NCI-H1436 treated with DMSO at 0.1 percent for 48 hours (cell line): ENCODE data around the gene ZSCAN30.

Experiments
- DNase-seq: peaks from one replicate; lab custom pipeline; 2025; lab: John Stamatoyannopoulos, UW

Gene ZSCAN30

DNA sequence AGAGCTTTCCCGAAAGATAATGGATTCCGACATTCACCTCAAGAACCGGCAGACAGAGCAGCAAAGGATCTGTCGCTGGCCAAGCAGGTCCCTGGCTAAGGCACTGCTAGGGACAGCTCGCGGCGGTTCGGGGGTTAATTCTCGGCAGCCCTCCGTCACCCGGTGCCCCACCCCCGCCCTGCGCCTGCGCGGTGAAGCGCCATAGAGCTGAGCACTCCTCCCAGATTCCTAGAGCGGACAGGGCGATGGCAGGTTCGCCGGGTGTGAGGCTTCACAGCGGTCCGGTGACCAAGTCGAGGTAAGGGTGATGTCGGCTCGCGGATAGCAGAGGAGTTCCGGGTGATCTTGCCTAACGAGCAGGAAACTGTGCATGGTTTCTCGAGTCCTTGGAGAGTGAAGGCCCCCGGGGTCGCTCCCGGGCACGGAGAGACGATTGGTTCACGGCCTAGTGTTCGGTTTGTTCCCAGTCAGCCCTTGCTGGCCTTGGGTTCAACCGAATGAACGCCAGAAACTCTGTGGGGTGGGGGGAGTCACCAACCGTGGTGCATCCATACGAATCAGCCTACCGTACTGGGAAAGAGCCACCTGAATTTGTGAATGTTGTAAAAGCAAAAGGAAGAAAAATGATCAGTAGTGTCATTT lies at the start of gene ZSCAN30:
Gene ZSCAN30 (minus strand): TSS at position 136 of the 642 bp plus-strand sequence. CDS start 25,877 bp downstream, outside the sequence.
- DNase-seq, result peak; percentile 75

- DNase-seq, result no peak
These were observed 47.3 kb upstream of the ZSCAN30 start for GRCh38 chr18:35337286-35337685.

DNA sequence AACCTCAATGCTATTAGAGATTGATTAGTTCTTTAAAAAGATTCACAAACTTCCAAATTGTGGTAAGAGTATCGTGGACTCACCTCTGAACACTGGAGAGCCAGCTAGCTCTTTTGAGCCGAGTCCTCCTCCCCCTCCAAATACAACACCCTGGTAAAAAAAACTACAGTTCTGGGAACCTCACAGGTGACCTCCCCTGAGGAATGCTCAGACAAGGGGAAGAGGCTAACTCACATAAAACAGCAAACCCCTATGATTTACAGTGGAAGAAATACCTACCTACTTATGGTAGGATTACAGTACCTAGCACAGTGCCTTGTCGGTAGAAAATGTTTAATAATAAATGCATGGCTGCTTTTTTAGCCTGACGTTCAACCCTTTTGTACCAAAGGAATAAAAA lies 45.8 kb upstream of the ZSCAN30 start:
- no peak for DNase-seq

DNA sequence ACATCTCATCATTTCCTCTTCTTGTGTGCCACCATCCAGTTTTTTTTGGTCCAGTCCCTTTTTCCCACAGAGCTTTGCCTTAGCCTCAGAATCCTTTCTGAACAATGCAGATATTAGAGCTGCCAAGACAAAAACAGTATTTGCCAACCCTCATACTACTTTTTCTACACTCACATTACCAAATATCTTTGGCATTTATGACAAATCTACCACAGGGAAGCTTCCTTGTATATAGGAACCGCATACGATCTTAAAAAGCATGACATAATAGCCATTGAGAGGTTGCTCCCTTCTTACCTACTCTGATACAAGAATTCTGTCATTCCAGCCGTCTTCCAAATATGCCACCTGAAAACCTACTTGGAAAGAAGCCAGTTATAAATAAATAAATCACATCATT lies 44.8 kb upstream of the ZSCAN30 start:
- DNase-seq, result no peak

DNA sequence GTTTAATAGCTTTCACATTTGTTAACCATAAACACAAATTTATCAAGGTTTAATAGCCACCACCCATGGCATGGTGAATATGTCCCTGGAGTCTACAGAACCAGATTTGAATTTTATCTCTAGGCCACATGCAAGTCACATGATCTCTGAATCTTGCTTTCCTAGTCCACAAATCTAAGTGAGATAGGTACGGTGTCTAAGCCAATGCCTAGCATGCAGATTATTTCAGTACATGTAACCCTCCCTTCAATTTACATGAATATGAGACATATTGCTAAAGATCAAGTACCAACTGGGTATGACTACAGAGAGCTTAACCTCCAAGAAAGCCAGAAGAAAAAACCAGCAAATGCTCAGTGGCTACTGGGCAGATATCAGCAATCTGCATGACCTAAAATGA lies 44.2 kb upstream of the ZSCAN30 start:
- DNase-seq, result no peak

- DNase-seq, result no peak
These were observed 41.5 kb upstream of the ZSCAN30 start for GRCh38 chr18:35331367-35332087.

DNA sequence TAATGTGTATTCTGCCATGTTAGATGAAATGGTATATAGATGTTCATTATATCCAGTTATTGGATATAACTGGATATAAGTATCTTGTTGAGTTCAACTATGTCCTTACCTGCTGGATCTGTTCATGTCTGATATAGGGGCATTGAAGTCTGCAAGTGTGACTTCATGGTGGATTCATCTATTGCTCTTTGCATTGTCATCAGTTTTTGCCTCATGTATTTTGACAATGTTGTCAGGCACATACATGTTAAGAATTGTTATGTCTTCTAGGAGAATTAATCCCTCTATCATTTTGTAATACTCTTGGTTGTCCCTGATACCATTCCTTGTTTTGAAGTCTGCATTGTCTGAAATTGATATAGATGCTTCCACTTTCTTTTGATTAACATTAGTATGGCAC lies 38.8 kb upstream of the ZSCAN30 start:
- no peak for DNase-seq

DNA sequence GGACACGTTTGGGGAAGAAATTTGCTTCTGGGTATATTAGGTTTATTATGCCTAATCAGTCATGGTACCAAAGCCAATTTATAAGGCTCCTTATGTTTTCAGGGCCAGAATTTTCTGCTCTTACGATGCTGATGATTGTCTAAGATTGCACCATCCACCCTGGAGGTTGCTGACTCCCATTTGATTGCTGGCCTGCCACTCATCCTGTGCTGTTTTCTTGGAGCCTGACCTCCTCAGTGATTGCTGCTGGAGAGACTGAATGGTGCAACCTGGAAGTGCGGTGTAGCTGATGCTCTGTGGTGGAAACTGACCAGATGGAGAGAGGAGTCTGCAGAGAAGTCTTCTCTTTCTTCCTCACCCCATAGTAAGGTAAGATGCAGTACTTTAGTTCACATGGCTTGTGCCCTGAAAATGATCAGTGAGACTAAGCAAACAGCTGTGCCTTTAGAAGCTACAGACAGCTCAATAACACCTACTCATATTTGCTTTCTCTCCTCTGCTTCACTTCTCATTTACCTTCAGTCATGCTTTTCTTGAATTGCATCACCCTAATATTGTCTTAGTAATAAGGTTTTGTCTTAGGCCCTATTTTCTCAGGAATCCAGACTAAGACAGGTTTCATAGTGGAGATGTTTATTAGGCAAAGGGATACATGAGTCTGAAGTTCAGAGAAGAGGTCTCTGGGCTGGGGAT lies 36.8 kb upstream of the ZSCAN30 start:
- DNase-seq, result no peak

DNA sequence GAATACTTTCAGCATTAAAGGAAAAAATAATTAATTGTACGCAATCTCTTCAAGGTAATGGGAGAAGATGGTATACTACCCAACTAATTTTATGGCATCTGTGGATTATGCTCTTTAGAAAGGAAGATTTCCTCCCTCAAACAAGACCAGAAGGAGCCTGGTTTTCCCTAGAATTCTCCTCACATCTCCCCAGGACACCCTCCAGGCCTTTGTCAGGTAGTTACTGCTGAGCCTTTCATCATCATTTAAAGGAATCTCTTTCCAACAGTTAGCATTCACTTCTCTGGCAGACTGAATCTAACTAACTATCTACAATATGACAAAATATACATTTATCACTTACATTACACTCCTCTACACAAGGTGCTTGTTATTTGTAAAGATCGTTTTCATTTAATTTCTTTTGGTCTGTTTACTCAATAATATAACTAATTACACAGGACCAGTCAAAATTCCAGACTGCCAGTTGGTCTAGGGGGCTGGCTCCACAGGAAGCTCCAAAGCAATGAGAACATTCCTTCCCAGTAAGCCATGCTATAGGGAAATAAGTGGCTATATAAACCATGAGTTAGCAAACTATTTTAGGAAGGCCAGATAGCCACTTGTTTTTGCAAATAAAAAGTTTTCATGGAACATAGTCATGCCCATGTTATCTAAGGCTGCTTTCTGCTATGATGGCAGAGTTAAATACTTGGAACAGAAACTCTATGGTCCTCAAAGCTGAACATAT lies 35.1 kb upstream of the ZSCAN30 start:
- no peak for DNase-seq

DNA sequence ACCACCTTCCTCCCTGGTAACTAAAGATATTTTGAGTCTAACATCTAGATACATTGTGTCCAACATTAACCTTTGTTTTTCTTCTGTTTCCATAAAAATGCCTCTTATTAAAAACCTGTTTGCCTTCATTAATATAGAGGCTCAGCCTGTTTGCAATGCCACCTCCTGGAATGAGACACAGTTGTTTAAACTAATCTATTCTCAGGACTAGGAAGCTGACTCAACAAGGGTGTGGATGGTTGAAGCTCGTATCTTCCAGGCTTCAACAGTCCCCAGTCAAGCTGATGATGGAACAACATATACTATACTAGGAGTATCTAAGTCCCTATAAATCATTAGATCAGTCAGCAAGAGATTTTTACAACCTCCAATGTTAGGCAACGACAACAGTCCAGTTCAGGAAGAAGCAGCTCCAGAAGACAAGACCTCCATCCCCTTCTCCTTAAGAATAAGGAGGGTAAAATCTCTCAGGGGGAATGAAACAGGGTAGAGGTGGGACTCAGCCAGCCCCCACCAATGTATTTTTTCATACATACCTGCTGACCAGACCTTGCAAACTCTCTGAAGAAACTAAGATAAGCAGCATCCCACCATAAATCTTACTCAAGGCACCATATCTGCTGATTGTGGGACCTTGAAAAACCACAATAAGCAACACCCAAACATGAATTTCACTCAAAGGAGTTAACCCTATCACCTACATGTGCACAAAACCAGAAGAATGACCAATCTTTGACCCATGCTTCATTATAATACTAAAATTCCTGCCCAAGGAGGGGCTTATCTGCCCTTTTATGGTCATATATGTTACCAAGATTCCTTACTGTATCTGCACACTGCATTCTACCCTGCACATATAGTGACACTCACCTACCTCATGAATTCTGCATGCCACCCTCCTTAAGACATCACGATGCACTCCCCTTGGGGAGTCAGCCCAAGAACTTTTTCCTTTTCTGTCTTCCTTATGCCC lies 32.7 kb upstream of the ZSCAN30 start:
- DNase-seq, result no peak

DNA sequence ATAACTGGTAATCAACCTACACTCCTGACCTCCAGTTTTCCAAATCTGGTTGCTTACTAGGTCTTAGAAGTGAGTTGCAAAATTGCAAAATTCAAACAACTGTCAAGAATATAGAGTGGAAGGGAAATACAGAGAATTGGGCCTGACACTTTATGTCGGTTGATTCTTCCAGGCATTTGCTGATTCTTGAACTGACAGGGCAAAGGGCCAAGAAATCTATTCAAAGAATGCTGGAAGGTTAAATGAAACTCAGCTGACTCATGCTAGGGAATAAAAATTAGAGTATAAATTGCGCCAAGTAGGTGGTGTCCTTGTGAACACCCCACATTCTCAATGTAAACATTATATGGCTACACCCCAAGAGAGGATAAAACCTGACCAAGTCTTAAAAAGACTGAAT lies 21.5 kb upstream of the ZSCAN30 start:
- DNase-seq, result no peak

DNA sequence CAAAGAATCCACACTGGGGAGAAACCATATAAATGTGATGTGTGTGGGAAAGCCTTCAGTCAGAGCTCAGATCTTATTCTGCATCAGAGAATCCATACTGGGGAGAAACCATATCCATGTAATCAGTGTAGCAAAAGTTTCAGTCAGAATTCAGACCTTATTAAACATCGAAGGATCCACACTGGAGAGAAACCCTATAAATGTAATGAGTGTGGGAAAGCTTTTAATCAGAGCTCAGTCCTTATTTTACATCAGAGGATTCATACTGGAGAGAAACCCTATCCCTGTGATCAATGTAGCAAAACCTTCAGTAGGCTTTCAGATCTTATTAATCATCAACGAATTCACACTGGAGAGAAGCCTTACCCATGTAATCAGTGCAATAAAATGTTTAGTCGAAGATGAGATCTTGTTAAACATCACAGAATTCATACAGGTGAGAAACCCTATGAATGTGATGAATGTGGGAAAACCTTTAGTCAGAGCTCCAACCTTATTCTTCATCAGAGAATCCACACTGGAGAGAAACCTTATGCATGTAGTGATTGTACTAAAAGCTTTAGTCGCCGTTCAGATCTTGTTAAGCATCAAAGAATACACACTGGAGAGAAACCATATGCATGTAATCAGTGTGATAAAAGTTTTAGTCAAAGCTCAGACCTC lies 16.7 kb upstream of the ZSCAN30 start:
- no peak for DNase-seq

DNA sequence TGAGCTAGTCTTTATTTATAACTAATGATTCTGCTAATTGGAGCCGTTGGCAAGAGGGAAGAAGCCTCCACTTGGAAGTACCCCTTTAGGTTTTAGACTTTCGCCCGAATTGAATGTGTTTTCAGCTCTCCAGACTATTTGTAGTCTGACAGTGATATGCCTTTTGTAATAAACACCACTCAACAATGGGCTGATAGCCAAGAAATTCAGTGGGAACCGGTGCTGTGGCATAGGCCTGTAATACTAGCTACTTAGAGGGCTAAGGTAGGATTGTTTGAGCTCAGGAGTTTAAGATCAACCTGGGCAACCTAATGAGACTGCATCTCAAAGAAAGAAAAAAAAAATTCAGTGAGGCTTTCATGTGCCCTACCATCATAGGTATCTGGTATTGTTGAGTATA lies 13.6 kb upstream of the ZSCAN30 start:
- no peak for DNase-seq

GRCh38 chr18:35296060-35296459 lies 6.0 kb upstream of the ZSCAN30 start:
- no peak for DNase-seq

DNA sequence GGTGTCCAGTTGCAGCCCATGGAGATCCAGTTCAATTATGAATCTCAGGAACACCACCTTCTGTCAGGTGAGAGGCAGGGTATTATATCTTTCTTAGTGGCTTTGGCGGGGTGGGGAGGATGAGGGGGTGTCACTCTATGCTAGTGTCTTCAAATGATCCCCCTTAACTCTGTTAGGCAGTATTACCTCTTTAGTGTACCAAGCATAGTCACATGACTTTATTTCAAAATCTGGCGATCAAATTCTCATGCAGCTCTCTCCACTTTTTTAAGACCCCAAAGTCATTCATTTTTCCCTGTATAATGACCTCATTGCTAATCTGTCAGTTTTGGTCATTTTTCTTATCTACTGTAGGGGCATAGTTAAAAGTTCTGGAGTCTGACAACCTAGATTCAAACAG lies 1.1 kb upstream of the ZSCAN30 start:
- DNase-seq, result no peak

DNA sequence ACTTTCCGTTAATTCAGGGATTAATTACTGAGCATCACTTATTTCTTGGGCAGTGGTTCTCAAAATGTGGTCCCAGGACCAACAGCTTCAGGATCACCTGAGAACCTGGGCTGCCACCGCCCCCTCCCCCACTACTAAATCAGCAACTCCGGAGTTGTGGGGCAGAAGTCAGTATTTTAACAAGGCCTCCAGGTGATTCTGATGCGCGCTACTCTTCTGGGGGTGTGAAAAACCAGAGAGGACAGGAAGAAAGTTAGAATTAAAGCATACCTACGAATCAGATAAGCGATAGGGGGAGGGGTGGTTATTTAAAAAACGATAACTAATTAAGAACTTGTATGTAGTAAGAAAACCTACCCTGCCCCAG lies 319 bp downstream of the ZSCAN30 start:
- no peak for DNase-seq

GRCh38 chr18:35289293-35289692 lies 736 bp downstream of the ZSCAN30 start:
- DNase-seq, result no peak

DNA sequence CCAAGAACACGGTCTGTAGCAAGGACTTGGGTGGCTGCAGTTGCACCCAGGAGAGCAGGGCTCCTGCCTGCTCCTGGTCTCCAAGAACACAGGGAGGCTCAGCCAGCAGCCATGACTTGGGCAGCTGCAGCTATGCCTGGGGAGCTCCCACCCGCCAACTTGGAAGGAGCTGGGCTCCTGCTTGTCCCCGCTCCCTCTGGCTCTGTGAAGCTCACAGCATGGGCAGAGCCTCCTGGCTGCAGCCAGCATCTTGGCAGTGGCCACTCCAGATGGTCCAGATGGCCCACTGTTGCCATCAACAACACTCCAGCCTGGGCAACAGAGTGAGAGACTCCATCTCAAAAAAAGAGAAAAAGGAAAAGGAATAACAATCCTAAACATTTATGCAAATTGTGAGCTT lies 5.2 kb downstream of the ZSCAN30 start:
- no peak for DNase-seq

- no peak for DNase-seq
These were observed 5.9 kb downstream of the ZSCAN30 start for GRCh38 chr18:35283923-35284794.

GRCh38 chr18:35282353-35282752 lies 7.7 kb downstream of the ZSCAN30 start:
- no peak for DNase-seq
